Neural crest cell (in vitro differentiated cells): ENCODE measurements around the gene IGDCC3. TPM values are rescaled to one million over a fixed set of nuclear protein-coding genes. Genes with fewer than 3 reads are reported as not detected.

ENCODE experiments used
- DNase-seq: peaks from one replicate; pipeline ENCODE4 v3.0.0; 2021; ENCODE audit warnings: low read depth, mixed read lengths, low spot score
- H3K27ac Mint-ChIP-seq: one replicate; pipeline ENCODE4 v1.8.0; 2021; ENCODE audit warnings: mild to moderate bottlenecking, mixed read lengths; ENCODE audit not compliant: unreplicated experiment
- H3K27me3 Mint-ChIP-seq: 2 replicates; pipeline ENCODE4 v1.8.0; 2021; ENCODE audit warnings: low read depth, mild to moderate bottlenecking, mixed read lengths
- H3K36me3 Mint-ChIP-seq: 2 replicates; pipeline ENCODE4 v1.8.0; 2021; ENCODE audit warnings: low read depth, mild to moderate bottlenecking, mixed read lengths
- H3K4me1 Mint-ChIP-seq: 2 replicates; pipeline ENCODE4 v1.8.0; 2021; ENCODE audit warnings: mixed read lengths
- H3K4me3 Mint-ChIP-seq: one replicate; pipeline ENCODE4 v1.8.0; 2021; ENCODE audit warnings: mild to moderate bottlenecking, mixed read lengths
- H3K9me3 Mint-ChIP-seq: 2 replicates; pipeline ENCODE4 v1.8.0; 2021; ENCODE audit warnings: mixed read lengths
- total RNA-seq: library from RNA; stranded (reverse); gene quantifications from 2 replicates; pipeline ENCODE4 v1.2.1, GENCODE V29; 2021
- TF ChIP-seq, protein P1 (sequence below): fragments of 200-600 bp; sonication (generic); conservative IDR thresholded peaks from 2 replicates; pipeline ENCODE4 v1.5.0; 2021; ENCODE audit warnings: antibody characterized with exemption, mild to moderate bottlenecking

IGDCC3 gene
- total RNA-seq, 1 donor from 2014 or later = 300 TPM

- Mint-ChIP-seq H3K27ac (no peak overlapping the region), H3K27me3 (no peaks in the 10 kb centered on the region), H3K4me1 (peaks cover 15% of the 10 kb centered on the region), H3K9me3 (no peaks in the 10 kb centered on the region), H3K36me3 (peaks cover 4% of the 10 kb centered on the region), H3K4me3 (no peak overlapping the region)
- TF ChIP-seq, protein P1, sequence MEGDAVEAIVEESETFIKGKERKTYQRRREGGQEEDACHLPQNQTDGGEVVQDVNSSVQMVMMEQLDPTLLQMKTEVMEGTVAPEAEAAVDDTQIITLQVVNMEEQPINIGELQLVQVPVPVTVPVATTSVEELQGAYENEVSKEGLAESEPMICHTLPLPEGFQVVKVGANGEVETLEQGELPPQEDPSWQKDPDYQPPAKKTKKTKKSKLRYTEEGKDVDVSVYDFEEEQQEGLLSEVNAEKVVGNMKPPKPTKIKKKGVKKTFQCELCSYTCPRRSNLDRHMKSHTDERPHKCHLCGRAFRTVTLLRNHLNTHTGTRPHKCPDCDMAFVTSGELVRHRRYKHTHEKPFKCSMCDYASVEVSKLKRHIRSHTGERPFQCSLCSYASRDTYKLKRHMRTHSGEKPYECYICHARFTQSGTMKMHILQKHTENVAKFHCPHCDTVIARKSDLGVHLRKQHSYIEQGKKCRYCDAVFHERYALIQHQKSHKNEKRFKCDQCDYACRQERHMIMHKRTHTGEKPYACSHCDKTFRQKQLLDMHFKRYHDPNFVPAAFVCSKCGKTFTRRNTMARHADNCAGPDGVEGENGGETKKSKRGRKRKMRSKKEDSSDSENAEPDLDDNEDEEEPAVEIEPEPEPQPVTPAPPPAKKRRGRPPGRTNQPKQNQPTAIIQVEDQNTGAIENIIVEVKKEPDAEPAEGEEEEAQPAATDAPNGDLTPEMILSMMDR = no peak
- DNase-seq = no peak
These were observed 99.3 kb downstream of the IGDCC3 start for GRCh38 chr15:65278480-65278879.

Other genes with a start within 250 kb of the IGDCC3 start
- gene PDCD7, start 244.2 kb downstream of the IGDCC3 start, total RNA-seq = 37.0 and 40.8 TPM in 2 replicates
- gene CLPX, start 192.7 kb downstream of the IGDCC3 start, total RNA-seq = 42.0 and 42.2 TPM in 2 replicates
- gene CILP, start 166.5 kb downstream of the IGDCC3 start, total RNA-seq = 0.12 and 0.14 TPM in 2 replicates
- gene PARP16, start 91.1 kb downstream of the IGDCC3 start, total RNA-seq = 14.8 and 15.5 TPM in 2 replicates
- not detected in 2 replicates for gene RNU5A-1, start 82.0 kb downstream of the IGDCC3 start, total RNA-seq
- 17.2 TPM in 1 of 2 replicates, not detected in the other for gene RNU5B-1, start 73.3 kb downstream of the IGDCC3 start, total RNA-seq
- gene IGDCC4, start 44.9 kb upstream of the IGDCC3 start, total RNA-seq = 19.8 and 19.9 TPM in 2 replicates
- 26.1 and 26.2 TPM in 2 replicates for gene DPP8, start 139.7 kb upstream of the IGDCC3 start, total RNA-seq
- gene HACD3, start 152.5 kb upstream of the IGDCC3 start, total RNA-seq = 147 and 153 TPM in 2 replicates
- gene INTS14, start 233.1 kb upstream of the IGDCC3 start, total RNA-seq = 53.1 and 54.6 TPM in 2 replicates
- gene SLC24A1, start 243.9 kb upstream of the IGDCC3 start, total RNA-seq = 5.4 and 8.9 TPM in 2 replicates